Neural cell (in vitro differentiated cells): ENCODE measurements around the gene MRTFA. TPM values are rescaled to one million over a fixed set of nuclear protein-coding genes. Genes with fewer than 3 reads are reported as not detected.

Experiments used
- H2AFZ ChIP-seq: fragments of 200-600, 300-800 bp; sonication (generic), shearing (Covaris generic); 2 replicates; pipeline ENCODE4 v1.6.0; 2014; ENCODE audit warnings: low read depth, mild to moderate bottlenecking, antibody characterized with exemption, low read length, moderate library complexity
- H3F3A ChIP-seq: fragments of 200-600 bp; shearing (Covaris generic); 2 replicates; pipeline ENCODE4 v1.6.1; 2016; ENCODE audit warnings: mild to moderate bottlenecking, moderate library complexity, mixed read lengths, antibody characterized with exemption, low read length; ENCODE audit not compliant: insufficient read depth, poor library complexity, severe bottlenecking
- H3K27ac ChIP-seq: fragments of 200-600, 300-800 bp; sonication (generic), shearing (Covaris generic); 2 replicates; pipeline ENCODE4 v1.5.1; 2014; ENCODE audit warnings: mild to moderate bottlenecking, low read length, moderate library complexity
- H3K27me3 ChIP-seq: fragments of 300-800, 200-600 bp; sonication (generic), shearing (Covaris generic); 2 replicates; pipeline ENCODE4 v1.6.0; 2014; ENCODE audit warnings: mild to moderate bottlenecking, low read depth, low read length, moderate library complexity; ENCODE audit not compliant: insufficient read depth
- H3K36me3 ChIP-seq: fragments of 300-800, 200-600 bp; sonication (generic), shearing (Covaris generic); 2 replicates; pipeline ENCODE4 v1.5.1; 2014; ENCODE audit warnings: mild to moderate bottlenecking, antibody characterized with exemption, low read length, moderate library complexity; ENCODE audit not compliant: insufficient read depth
- H3K4me2 ChIP-seq: fragments of 300-800, 200-600 bp; sonication (generic), shearing (Covaris generic); 2 replicates; pipeline ENCODE4 v1.6.0; 2014; ENCODE audit warnings: mild to moderate bottlenecking, low read length
- H3K4me3 ChIP-seq: fragments of 300-800, 200-600 bp; sonication (generic), shearing (Covaris generic); 2 replicates; pipeline ENCODE4 v1.5.1; 2014; ENCODE audit warnings: mild to moderate bottlenecking, low read length, moderate library complexity
- H3K79me2 ChIP-seq: fragments of 200-600 bp; shearing (Covaris generic); replicated peaks from 2 replicates; pipeline ENCODE4 v1.6.0; 2014; ENCODE audit warnings: mild to moderate bottlenecking, low read length, moderate library complexity; ENCODE audit not compliant: insufficient read depth
- H3K9ac ChIP-seq: fragments of 300-800, 200-600 bp; sonication (generic), shearing (Covaris generic); 2 replicates; pipeline ENCODE4 v1.6.1; 2016; ENCODE audit warnings: mild to moderate bottlenecking, low read length, mixed read lengths
- H3K9me2 ChIP-seq: fragments of 200-600 bp; shearing (Covaris generic); 2 replicates; pipeline ENCODE4 v1.6.1; 2016; ENCODE audit warnings: mild to moderate bottlenecking, low read length, mixed read lengths; ENCODE audit not compliant: insufficient read depth
- H3K9me3 ChIP-seq: fragments of 200-600, 300-800 bp; sonication (generic), shearing (Covaris generic); 2 replicates; pipeline ENCODE4 v1.6.1; 2016; ENCODE audit warnings: mild to moderate bottlenecking, mixed run types, low read length, moderate library complexity, mixed read lengths
- H4K20me1 ChIP-seq: fragments of 200-600 bp; shearing (Covaris generic); 2 replicates; pipeline ENCODE4 v1.6.1; 2016; ENCODE audit warnings: mild to moderate bottlenecking, mixed run types; ENCODE audit not compliant: insufficient read depth
- EP300 ChIP-seq: fragments of 450-650 bp; conservative IDR thresholded peaks from 2 replicates; pipeline ENCODE4 v1.6.1; 2014; ENCODE audit warnings: antibody characterized with exemption, mild to moderate bottlenecking, moderate library complexity; ENCODE audit not compliant: poor library complexity, severe bottlenecking
- EZH2 ChIP-seq: fragments of 200-600, 300-800 bp; shearing (Covaris generic), sonication (generic); IDR thresholded peaks from 2 replicates; pipeline ENCODE4 v1.6.1; 2014; ENCODE audit warnings: antibody characterized with exemption, low read length, borderline replicate concordance, mild to moderate bottlenecking; ENCODE audit not compliant: insufficient read depth, poor library complexity, severe bottlenecking
- MXI1 ChIP-seq: fragments of 450-650 bp; conservative IDR thresholded peaks from 2 replicates; pipeline ENCODE4 v1.6.1; 2014; ENCODE audit warnings: antibody characterized with exemption, mild to moderate bottlenecking; ENCODE audit not compliant: poor library complexity, severe bottlenecking
- POLR2AphosphoS5 ChIP-seq: IDR thresholded peaks from 2 replicates; pipeline ENCODE4 v1.6.1; 2012
- RAD21 ChIP-seq: fragments of 450-650 bp; conservative IDR thresholded peaks from 2 replicates; pipeline ENCODE4 v1.6.1; 2014; ENCODE audit warnings: antibody characterized with exemption, mild to moderate bottlenecking, moderate library complexity
- SMC3 ChIP-seq: fragments of 450-650 bp; conservative IDR thresholded peaks from 2 replicates; pipeline ENCODE4 v1.6.1; 2014; ENCODE audit warnings: antibody characterized with exemption, mild to moderate bottlenecking, moderate library complexity; ENCODE audit not compliant: poor library complexity
- TAF1 ChIP-seq: IDR thresholded peaks from 2 replicates; pipeline ENCODE4 v1.6.1; 2012; ENCODE audit warnings: low read depth
- polyA plus RNA-seq: library from polyadenylated mRNA; depleted of rRNA; stranded (reverse); fragments of >200 nt; gene quantifications from 2 replicates; pipeline ENCODE4 v1.2.3, GENCODE V29; 2014
- TF ChIP-seq, protein P1 (sequence below): IDR thresholded peaks from 2 replicates; pipeline ENCODE4 v1.6.1; 2012; ENCODE audit warnings: borderline replicate concordance
- TF ChIP-seq, protein P2 (sequence below): fragments of 450-650 bp; IDR thresholded peaks from 2 replicates; pipeline ENCODE4 v1.5.1; 2014; ENCODE audit warnings: antibody characterized with exemption, mild to moderate bottlenecking, moderate library complexity; ENCODE audit not compliant: poor library complexity, severe bottlenecking

MRTFA gene
- polyA plus RNA-seq, 1 donor from 2014 or later: 19.3 TPM

DNA sequence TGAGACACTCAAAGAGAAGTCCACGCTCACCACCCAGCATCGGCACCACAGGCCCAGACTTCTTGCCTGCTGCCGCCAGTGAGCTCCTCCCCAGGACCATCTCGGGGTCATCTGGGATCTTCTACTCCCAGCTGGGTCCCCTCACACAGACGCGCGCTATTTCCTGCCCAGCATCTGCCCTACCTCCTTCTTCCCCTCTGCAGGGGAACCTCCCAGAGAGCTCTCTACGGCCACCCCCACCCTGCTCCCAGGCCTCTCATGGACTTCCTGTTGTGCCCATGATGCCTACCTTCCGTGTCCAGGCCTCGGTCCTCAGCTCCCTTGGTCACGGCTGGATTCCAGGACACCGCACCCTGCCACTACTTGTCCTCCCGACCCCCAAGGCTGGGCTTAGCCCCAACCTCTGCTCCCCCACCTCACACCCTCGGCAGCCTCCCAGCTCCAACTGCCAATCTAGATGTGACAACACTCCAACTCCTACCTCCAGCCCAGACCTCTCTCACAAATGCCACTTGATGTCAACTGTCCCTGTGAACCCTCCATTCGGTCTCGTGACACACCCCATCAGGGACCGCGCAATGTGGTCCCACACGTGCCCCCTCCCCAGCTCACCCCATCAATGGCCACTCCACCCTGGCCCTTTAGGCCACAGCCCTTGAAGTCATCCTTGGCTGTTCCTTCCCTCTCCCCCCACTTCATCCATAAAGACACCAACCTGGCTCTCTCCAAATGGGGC lies 220.8 kb downstream of the MRTFA start:
- H3K9me3 ChIP-seq: no peaks in the 10 kb centered on the region
- no peaks in the 10 kb centered on the region for H3K9me2 ChIP-seq
- H3K36me3 ChIP-seq: no peaks in the 10 kb centered on the region
- no peaks in the 10 kb centered on the region for H3F3A ChIP-seq
- H3K9ac ChIP-seq: no peak overlapping the region
- H3K27me3 ChIP-seq: no peaks in the 10 kb centered on the region
- TF ChIP-seq EP300: no peak
- TF ChIP-seq, protein P1, sequence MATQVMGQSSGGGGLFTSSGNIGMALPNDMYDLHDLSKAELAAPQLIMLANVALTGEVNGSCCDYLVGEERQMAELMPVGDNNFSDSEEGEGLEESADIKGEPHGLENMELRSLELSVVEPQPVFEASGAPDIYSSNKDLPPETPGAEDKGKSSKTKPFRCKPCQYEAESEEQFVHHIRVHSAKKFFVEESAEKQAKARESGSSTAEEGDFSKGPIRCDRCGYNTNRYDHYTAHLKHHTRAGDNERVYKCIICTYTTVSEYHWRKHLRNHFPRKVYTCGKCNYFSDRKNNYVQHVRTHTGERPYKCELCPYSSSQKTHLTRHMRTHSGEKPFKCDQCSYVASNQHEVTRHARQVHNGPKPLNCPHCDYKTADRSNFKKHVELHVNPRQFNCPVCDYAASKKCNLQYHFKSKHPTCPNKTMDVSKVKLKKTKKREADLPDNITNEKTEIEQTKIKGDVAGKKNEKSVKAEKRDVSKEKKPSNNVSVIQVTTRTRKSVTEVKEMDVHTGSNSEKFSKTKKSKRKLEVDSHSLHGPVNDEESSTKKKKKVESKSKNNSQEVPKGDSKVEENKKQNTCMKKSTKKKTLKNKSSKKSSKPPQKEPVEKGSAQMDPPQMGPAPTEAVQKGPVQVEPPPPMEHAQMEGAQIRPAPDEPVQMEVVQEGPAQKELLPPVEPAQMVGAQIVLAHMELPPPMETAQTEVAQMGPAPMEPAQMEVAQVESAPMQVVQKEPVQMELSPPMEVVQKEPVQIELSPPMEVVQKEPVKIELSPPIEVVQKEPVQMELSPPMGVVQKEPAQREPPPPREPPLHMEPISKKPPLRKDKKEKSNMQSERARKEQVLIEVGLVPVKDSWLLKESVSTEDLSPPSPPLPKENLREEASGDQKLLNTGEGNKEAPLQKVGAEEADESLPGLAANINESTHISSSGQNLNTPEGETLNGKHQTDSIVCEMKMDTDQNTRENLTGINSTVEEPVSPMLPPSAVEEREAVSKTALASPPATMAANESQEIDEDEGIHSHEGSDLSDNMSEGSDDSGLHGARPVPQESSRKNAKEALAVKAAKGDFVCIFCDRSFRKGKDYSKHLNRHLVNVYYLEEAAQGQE: no peak
- TF ChIP-seq EZH2: no peak
- TF ChIP-seq POLR2AphosphoS5: no peak
- no peak for TF ChIP-seq MXI1
- TF ChIP-seq, protein P2, sequence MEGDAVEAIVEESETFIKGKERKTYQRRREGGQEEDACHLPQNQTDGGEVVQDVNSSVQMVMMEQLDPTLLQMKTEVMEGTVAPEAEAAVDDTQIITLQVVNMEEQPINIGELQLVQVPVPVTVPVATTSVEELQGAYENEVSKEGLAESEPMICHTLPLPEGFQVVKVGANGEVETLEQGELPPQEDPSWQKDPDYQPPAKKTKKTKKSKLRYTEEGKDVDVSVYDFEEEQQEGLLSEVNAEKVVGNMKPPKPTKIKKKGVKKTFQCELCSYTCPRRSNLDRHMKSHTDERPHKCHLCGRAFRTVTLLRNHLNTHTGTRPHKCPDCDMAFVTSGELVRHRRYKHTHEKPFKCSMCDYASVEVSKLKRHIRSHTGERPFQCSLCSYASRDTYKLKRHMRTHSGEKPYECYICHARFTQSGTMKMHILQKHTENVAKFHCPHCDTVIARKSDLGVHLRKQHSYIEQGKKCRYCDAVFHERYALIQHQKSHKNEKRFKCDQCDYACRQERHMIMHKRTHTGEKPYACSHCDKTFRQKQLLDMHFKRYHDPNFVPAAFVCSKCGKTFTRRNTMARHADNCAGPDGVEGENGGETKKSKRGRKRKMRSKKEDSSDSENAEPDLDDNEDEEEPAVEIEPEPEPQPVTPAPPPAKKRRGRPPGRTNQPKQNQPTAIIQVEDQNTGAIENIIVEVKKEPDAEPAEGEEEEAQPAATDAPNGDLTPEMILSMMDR: no peak
- TF ChIP-seq SMC3: no peak
- TF ChIP-seq RAD21: no peak
- TF ChIP-seq TAF1: no peak
- no peaks in the 10 kb centered on the region for H3K79me2 ChIP-seq
- H2AFZ ChIP-seq: no peak overlapping the region
- H4K20me1 ChIP-seq: no peaks in the 10 kb centered on the region
- no peak overlapping the region for H3K27ac ChIP-seq
- H3K4me3 ChIP-seq: no peak overlapping the region
- no peak overlapping the region for H3K4me2 ChIP-seq

DNA sequence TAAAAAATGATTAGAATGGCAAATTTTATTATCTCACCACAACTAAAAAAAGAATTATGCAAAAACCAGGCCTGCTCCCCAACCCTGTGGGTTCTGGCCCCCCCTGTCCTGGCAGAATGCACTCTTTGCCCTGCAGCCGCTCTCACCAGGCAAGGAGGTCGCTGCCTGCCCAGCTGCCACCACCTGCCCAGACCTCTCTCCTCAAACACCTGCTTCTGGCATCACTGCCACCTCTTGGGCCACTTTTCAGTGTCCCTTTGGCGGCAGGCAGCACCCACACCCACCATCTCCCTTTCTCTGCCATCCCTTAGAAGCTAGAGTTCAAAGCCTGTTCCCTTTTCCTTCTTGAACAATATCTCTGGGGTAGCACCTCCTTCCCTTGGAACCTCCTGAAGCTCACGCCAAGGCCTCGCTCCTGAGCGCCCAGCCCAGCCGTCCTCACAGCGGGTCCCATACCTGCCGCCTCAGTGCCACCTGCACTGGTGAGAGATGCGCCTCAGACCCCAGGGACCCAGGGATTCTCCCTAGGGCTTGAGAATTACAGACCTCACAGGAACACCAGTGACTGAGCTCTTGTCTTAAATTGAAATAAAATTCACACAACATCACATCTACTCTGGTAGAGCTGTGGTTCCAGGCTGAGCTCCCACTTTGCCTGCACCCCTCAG lies 221.5 kb downstream of the MRTFA start:
- H3K9ac ChIP-seq: no peak overlapping the region
- H4K20me1 ChIP-seq: no peaks in the 10 kb centered on the region
- H3K4me3 ChIP-seq: no peak overlapping the region
- H3K36me3 ChIP-seq: no peaks in the 10 kb centered on the region
- H3K79me2 ChIP-seq: no peaks in the 10 kb centered on the region
- no peak for TF ChIP-seq RAD21
- TF ChIP-seq, protein P1: no peak
- TF ChIP-seq EP300: no peak
- TF ChIP-seq, protein P2: no peak
- no peak for TF ChIP-seq POLR2AphosphoS5
- TF ChIP-seq TAF1: no peak
- no peak for TF ChIP-seq EZH2
- no peak for TF ChIP-seq MXI1
- TF ChIP-seq SMC3: no peak
- H3K27ac ChIP-seq: no peak overlapping the region
- no peak overlapping the region for H2AFZ ChIP-seq
- H3K27me3 ChIP-seq: no peaks in the 10 kb centered on the region
- no peaks in the 10 kb centered on the region for H3F3A ChIP-seq
- H3K4me2 ChIP-seq: no peak overlapping the region
- H3K9me3 ChIP-seq: no peaks in the 10 kb centered on the region
- H3K9me2 ChIP-seq: no peaks in the 10 kb centered on the region
